HL-60 (cell line): ENCODE measurements around the gene RYR2.

Experiments used
- DNase-seq, 2 experiments: peaks; one replicate each; pipeline ENCODE4 v3.0.0-alpha.2; 2010 to 2020; ENCODE audit warnings: low read depth in 1 of 2, low spot score in 1 of 2
- H3K27ac ChIP-seq: fragments of 250-450 bp; sonication (Bioruptor Pico); replicated peaks from 2 replicates; pipeline ENCODE4 v1.5.1; 2020; ENCODE audit warnings: mild to moderate bottlenecking, moderate library complexity
- H3K27me3 ChIP-seq: fragments of 250-450 bp; sonication (Bioruptor Pico); 2 replicates; pipeline ENCODE4 v1.5.1; 2021; ENCODE audit warnings: mild to moderate bottlenecking, moderate library complexity; ENCODE audit not compliant: insufficient read depth, poor library complexity, severe bottlenecking
- H3K4me3 ChIP-seq: replicated peaks from 2 replicates; pipeline ENCODE4 v1.5.1; 2011; ENCODE audit warnings: mild to moderate bottlenecking, control low read depth, low read length; ENCODE audit not compliant: insufficient read depth
- CTCF ChIP-seq: IDR thresholded peaks from one replicate; pipeline ENCODE4 v1.5.1; 2011; ENCODE audit warnings: low read length, control low read depth, inconsistent platforms; ENCODE audit not compliant: insufficient read depth
- GABPA ChIP-seq: IDR thresholded peaks from 2 replicates; pipeline ENCODE4 v1.6.1; 2012; ENCODE audit warnings: low read depth
- POLR2AphosphoS5 ChIP-seq: IDR thresholded peaks from 2 replicates; pipeline ENCODE4 v1.6.1; 2012; ENCODE audit warnings: low read depth
- SPI1 ChIP-seq: IDR thresholded peaks from 2 replicates; pipeline ENCODE4 v1.6.1; 2012; ENCODE audit warnings: low read depth, mild to moderate bottlenecking, borderline replicate concordance
- TF ChIP-seq, protein P1 (sequence below): IDR thresholded peaks from 2 replicates; pipeline ENCODE4 v1.6.1; 2012; ENCODE audit warnings: low read depth; ENCODE audit not compliant: insufficient replicate concordance

RYR2 gene

GRCh38 chr1:237444120-237444790, 402.3 kb downstream of the RYR2 start:
- TF ChIP-seq, protein P1, sequence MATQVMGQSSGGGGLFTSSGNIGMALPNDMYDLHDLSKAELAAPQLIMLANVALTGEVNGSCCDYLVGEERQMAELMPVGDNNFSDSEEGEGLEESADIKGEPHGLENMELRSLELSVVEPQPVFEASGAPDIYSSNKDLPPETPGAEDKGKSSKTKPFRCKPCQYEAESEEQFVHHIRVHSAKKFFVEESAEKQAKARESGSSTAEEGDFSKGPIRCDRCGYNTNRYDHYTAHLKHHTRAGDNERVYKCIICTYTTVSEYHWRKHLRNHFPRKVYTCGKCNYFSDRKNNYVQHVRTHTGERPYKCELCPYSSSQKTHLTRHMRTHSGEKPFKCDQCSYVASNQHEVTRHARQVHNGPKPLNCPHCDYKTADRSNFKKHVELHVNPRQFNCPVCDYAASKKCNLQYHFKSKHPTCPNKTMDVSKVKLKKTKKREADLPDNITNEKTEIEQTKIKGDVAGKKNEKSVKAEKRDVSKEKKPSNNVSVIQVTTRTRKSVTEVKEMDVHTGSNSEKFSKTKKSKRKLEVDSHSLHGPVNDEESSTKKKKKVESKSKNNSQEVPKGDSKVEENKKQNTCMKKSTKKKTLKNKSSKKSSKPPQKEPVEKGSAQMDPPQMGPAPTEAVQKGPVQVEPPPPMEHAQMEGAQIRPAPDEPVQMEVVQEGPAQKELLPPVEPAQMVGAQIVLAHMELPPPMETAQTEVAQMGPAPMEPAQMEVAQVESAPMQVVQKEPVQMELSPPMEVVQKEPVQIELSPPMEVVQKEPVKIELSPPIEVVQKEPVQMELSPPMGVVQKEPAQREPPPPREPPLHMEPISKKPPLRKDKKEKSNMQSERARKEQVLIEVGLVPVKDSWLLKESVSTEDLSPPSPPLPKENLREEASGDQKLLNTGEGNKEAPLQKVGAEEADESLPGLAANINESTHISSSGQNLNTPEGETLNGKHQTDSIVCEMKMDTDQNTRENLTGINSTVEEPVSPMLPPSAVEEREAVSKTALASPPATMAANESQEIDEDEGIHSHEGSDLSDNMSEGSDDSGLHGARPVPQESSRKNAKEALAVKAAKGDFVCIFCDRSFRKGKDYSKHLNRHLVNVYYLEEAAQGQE = no peak
- no peak for TF ChIP-seq CTCF
- TF ChIP-seq SPI1 = no peak
- TF ChIP-seq POLR2AphosphoS5 = no peak
- TF ChIP-seq GABPA = no peak
- no peaks in the 10 kb centered on the region for H3K27me3 ChIP-seq
- DNase-seq = no peak
- no peak overlapping the region for H3K4me3 ChIP-seq
- no peak overlapping the region for H3K27ac ChIP-seq

DNA sequence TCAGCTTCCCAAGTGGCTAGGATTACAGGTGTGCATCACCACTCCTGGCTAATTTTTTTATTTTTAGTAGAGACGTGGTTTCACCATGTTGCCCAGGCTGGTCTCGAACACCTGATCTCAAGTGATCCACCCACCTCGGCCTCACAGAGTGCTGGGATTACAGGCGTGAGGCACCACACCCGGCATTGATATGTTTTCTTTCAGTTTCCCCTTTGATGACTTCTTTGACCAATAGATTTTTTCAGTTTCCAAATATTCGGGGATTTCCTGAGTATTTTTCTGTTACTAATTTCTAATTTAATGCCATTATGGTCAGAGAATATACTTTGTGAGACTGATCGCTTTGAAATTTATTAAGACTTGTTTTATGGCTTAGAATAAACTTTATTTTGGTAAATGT, 406.1 kb downstream of the RYR2 start:
- DNase-seq = no peak
- Histone ChIP-seq H3K27me3 (no peaks in the 10 kb centered on the region), H3K4me3 (no peak overlapping the region), H3K27ac (no peak overlapping the region)
- TF ChIP-seq, protein P1 = no peak
- TF ChIP-seq SPI1 (no peak), POLR2AphosphoS5 (no peak), CTCF (no peak), GABPA (no peak)

- H3K27ac ChIP-seq = no peak overlapping the region
- no peaks in the 10 kb centered on the region for H3K27me3 ChIP-seq
- no peak for DNase-seq
- TF ChIP-seq, protein P1 = no peak
- TF ChIP-seq SPI1 (no peak), GABPA (no peak), POLR2AphosphoS5 (no peak), CTCF (no peak)
- no peak overlapping the region for H3K4me3 ChIP-seq
Measured at GRCh38 chr1:237457573-237457972, 415.6 kb downstream of the RYR2 start.
